Stomach (tissue), 4 donors: ENCODE results near the gene COCH.

ENCODE experiments used
- POLR2A ChIP-seq, 4 donors: fragments of 450-650 bp; IDR thresholded peaks; one replicate each; pipeline ENCODE4 v1.6.1; 2016; ENCODE audit warnings: antibody characterized with exemption in 4 of 4, control low read depth in 2 of 4, mild to moderate bottlenecking in 1 of 4, moderate library complexity in 1 of 4
- POLR2AphosphoS5 ChIP-seq, 3 donors: sonication (generic); formaldehyde crosslinking; IDR thresholded peaks; one replicate each; pipeline ENCODE4 v1.6.1; 2016; ENCODE audit warnings: antibody characterized with exemption in 3 of 3

DNA sequence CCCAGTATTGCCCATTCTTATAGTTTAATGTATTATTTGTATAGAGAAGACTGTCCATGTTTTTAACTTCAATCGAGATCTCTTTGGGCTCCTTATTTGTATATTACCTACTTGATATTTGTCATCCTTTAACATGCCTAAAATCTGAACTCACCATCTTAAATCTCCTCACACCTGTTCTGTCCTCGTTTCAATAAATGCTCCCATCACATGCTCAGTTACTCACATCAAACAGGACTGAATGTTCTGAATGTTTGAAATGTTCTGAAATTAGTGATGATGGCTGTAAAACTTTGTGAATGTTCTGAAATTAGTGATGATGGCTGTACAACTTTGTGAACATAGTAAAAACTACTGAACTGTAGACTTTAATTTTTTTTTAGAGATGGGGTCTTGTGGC is 34.5 kb downstream of the COCH start:
- TF ChIP-seq POLR2A (IDR thresholded peaks at IDR 0.05), result no peak
- no peak for TF ChIP-seq POLR2AphosphoS5 (IDR thresholded peaks at IDR 0.05)
